Calu3 (cell line): Measurements from ENCODE around the gene SLC39A9. TPM values are rescaled to one million over a fixed set of nuclear protein-coding genes. Genes with fewer than 3 reads are reported as not detected.

ENCODE experiments used
- BruUV-seq: library from RNA; stranded (reverse); fragments of 400-500 nt; replicated peaks from 2 replicates; lab custom pipeline; 2021; lab: Mats Ljungman, UMichigan
- CTCF ChIA-PET: fragments of 300-600 bp; sonication (Branson Sonifier 250); formaldehyde crosslinking; loops from one replicate; lab custom pipeline; 2022; ENCODE audit warnings: antibody characterized with exemption; lab: Charles Lee
- DNase-seq: peaks from one replicate; pipeline ENCODE4 v3.0.0; 2022
- H3K27ac Mint-ChIP-seq: one replicate; pipeline ENCODE4 v1.8.0; 2022; ENCODE audit warnings: mixed read lengths; ENCODE audit not compliant: unreplicated experiment
- H3K27me3 Mint-ChIP-seq: one replicate; pipeline ENCODE4 v1.8.0; 2022; ENCODE audit warnings: mixed read lengths; ENCODE audit not compliant: unreplicated experiment
- H3K36me3 Mint-ChIP-seq: one replicate; pipeline ENCODE4 v1.8.0; 2022; ENCODE audit warnings: mild to moderate bottlenecking, moderate library complexity, mixed read lengths; ENCODE audit not compliant: insufficient read depth, unreplicated experiment
- H3K4me1 Mint-ChIP-seq: one replicate; pipeline ENCODE4 v1.8.0; 2022; ENCODE audit warnings: mild to moderate bottlenecking, low read depth, mixed read lengths; ENCODE audit not compliant: unreplicated experiment
- H3K4me3 Mint-ChIP-seq: one replicate; pipeline ENCODE4 v1.8.0; 2022; ENCODE audit warnings: mild to moderate bottlenecking, low read depth, moderate library complexity, mixed read lengths; ENCODE audit not compliant: unreplicated experiment
- H3K9me3 Mint-ChIP-seq: one replicate; pipeline ENCODE4 v1.8.0; 2022; ENCODE audit warnings: low read depth, mixed read lengths; ENCODE audit not compliant: unreplicated experiment
- intact Hi-C: fragments of 100-400 bp; cut with micrococcal nuclease; formaldehyde crosslinking; loops from one replicate; pipeline ENCODE4 v1.10.0; 2022; ENCODE audit not compliant: unreplicated experiment
- total RNA-seq: library from RNA; stranded (reverse); gene quantifications from 2 replicates; pipeline ENCODE4 v1.2.3, GENCODE V29; 2022
- TF ChIP-seq, protein P1 (sequence below): fragments of 200-600 bp; IDR thresholded peaks from one replicate; pipeline ENCODE4 v1.8.0; 2022; ENCODE audit warnings: antibody characterized with exemption; ENCODE audit not compliant: unreplicated experiment

The SLC39A9 gene
- total RNA-seq, 1 experiment from 2014 or later, result 94.7 TPM

DNA sequence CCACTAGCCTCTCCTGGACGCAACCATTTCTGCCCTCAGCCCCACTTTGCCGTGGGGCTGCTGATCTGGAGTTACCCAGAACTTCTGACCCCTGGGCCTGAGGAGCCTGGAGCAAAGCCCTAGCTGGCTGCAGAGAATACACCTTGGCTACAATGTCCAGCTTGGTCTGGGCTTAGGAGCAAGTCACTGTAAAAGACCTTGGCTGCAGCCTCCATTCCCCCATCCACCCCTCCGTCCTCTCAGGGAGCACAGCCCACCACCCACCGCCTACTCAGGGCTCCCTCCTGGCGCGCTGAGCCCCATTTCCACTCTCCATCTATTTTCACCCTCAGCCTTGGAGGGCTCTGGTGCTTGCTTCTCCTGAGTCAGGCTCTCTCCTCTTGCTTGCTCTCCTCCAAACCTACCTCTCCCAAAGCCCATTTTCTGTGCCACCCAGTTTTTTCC is 43.3 kb upstream of the SLC39A9 start:
- intact Hi-C loops, result no loop called here
- Mint-ChIP-seq H3K36me3 (no peaks in the 10 kb centered on the region), H3K9me3 (no peaks in the 10 kb centered on the region), H3K27ac (no peak overlapping the region), H3K4me1 (no peaks in the 10 kb centered on the region), H3K27me3 (peaks cover 45% of the 10 kb centered on the region), H3K4me3 (no peak overlapping the region)
- TF ChIP-seq, protein P1, sequence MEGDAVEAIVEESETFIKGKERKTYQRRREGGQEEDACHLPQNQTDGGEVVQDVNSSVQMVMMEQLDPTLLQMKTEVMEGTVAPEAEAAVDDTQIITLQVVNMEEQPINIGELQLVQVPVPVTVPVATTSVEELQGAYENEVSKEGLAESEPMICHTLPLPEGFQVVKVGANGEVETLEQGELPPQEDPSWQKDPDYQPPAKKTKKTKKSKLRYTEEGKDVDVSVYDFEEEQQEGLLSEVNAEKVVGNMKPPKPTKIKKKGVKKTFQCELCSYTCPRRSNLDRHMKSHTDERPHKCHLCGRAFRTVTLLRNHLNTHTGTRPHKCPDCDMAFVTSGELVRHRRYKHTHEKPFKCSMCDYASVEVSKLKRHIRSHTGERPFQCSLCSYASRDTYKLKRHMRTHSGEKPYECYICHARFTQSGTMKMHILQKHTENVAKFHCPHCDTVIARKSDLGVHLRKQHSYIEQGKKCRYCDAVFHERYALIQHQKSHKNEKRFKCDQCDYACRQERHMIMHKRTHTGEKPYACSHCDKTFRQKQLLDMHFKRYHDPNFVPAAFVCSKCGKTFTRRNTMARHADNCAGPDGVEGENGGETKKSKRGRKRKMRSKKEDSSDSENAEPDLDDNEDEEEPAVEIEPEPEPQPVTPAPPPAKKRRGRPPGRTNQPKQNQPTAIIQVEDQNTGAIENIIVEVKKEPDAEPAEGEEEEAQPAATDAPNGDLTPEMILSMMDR, result no peak
- CTCF ChIA-PET, result no interaction called here
- DNase-seq, result no peak
- BruUV-seq, result no TSS peak

DNA sequence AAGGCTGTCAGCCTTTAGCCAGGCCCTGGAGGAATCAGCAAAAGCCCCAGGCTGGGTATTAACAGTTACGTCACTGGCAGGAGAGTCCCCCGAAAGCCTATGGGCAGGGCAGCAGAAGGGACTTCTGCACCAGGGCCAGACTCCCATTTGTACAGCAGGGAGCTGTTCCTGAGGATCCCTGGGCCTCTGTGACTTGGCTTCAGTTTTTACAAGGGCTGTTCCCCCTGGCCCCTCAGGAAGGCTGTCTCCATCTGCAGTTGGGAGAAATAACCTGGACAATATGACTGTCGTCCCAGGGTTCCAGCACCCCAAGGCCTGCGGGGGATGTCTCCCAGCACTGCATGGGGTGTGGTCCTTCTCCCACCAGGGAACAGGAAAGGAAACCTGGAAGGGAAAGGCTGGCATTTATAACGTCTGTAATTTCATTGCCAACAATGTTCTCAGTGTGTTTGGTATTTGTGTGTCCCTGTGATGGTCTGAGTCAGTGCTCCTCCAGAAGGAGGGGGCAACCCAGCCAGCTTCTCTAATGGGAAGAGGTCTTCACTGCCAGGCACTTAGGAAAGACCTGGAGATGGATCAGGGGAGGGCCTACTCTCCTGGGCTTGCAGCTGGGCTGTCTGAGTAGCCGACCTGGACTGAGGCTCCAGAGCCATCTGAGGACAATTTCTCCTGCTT is 42.7 kb upstream of the SLC39A9 start:
- intact Hi-C loops, result no loop called here
- Mint-ChIP-seq H3K4me3 (no peak overlapping the region), H3K27ac (no peak overlapping the region), H3K36me3 (no peaks in the 10 kb centered on the region), H3K27me3 (peaks cover 40% of the 10 kb centered on the region), H3K4me1 (no peaks in the 10 kb centered on the region), H3K9me3 (no peaks in the 10 kb centered on the region)
- TF ChIP-seq, protein P1, result no peak
- BruUV-seq, result no TSS peak
- CTCF ChIA-PET, result no interaction called here
- no peak for DNase-seq

DNA sequence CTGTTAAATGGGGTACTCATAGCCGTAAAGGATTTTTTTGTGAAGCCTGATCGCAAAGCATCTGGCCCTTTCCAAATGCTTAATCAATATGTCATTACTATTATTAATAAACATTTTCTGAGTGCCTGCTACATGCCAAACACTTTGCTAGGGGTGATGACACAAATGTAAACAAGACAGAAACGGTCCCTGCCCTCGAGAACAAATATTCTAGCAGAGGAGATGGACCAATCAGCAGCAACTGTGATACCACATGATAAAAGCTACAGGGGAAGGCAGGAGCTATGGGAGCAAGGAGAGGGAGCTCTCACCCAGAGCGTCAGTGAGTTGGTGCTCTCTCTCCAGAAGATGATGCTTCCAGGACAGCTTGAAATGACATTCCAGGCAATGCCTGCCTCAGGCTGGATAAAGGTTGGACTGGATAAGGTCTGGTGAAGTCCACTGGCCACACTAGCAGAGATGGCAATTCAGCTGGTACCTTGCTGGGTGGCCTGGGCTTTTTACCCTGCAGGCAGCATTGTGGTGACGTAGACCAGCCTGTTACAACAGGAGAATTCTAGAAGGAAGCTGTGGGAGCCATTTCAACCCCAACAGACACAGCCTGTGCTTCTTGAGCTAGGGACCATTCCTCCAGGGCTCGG is 41.5 kb upstream of the SLC39A9 start:
- Mint-ChIP-seq H3K27me3 (peaks cover 33% of the 10 kb centered on the region), H3K9me3 (no peaks in the 10 kb centered on the region), H3K4me3 (no peak overlapping the region), H3K27ac (no peak overlapping the region), H3K4me1 (no peaks in the 10 kb centered on the region), H3K36me3 (no peaks in the 10 kb centered on the region)
- BruUV-seq, result no TSS peak
- intact Hi-C loops, result no loop called here
- DNase-seq, result no peak
- CTCF ChIA-PET, result no interaction called here
- TF ChIP-seq, protein P1, result no peak

DNA sequence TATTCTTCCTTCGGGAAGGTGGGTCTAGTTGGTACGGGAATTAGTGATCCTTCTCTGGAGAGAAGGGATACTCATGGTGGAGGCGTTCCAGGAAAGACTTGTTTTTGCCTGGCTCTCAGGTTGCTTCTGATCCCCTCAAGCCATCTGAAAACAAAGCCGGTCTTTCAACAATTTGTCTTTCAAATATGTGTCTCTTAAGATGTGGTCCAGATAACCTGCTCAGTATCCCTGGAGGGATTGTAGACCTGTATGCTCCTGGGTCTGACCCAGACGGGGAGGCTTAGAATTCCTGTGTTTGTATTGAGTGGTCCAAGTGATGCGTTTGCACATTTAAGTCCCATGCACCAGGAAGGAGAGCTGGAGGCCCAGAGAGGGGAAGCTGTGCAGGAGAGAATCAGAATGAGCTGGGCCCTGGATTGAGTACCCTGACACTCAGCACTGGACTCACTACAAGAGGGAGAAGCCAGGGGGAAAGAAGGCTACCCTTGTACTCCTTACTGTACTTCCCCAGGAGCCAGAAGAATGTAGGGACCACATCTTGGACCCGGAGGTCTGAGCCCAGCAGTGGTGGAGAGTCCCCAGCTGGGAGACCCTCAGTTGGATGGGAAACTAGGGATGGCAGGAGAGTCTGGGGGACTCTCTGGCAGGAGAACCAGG is 40.8 kb upstream of the SLC39A9 start:
- H3K27ac Mint-ChIP-seq, result no peak overlapping the region
- TF ChIP-seq, protein P1, result no peak
- intact Hi-C loops, result no loop called here
- no peaks in the 10 kb centered on the region for H3K9me3 Mint-ChIP-seq
- no TSS peak for BruUV-seq
- CTCF ChIA-PET, result no interaction called here
- no peak for DNase-seq
- peaks cover 28% of the 10 kb centered on the region for H3K27me3 Mint-ChIP-seq
- H3K4me1 Mint-ChIP-seq, result no peaks in the 10 kb centered on the region
- H3K4me3 Mint-ChIP-seq, result no peak overlapping the region
- H3K36me3 Mint-ChIP-seq, result no peaks in the 10 kb centered on the region
